ENCODE data around the gene PLXNA1. TPM values are rescaled to one million over a fixed set of nuclear protein-coding genes. Genes with fewer than 3 reads are reported as not detected.

PLXNA1 gene
- total RNA-seq, 2 donors from 2014 or later, result 13.7 to 16.4 TPM

DNA sequence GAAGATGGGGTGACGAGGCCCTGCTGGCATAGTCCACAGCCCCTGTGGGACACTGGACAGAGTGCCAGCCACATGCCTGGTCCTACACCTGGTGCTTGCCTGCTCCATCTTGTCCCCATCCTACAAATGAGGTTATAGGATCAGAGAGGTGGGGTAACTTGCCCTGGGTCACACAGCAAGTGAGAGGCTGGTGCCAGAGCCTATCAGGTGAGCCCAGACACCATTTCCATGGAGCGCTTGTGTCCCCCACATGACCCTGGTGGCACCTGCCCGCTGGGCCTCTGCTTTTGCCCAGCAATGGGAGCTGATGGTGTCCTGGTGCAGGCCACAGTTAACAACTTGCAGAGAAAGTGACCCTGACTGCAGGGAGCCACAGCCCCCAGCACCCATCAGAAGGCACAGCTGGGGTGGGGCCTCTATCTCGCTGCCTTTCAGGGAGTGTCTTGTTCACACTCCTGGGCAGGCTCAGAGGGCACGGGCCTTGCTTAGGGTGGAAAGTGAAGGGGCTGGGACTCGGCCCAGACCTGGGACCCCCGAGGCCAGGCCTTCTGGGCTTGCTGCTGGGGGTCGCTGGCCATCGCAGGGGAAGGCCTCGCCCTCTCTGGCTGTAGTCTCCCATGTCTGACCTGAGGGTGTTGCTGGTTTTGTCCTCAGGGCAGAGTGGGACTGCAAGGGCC is 7.2 kb downstream of the PLXNA1 start:
- no peaks in the 10 kb centered on the region for H3K27me3 Mint-ChIP-seq
- no peaks in the 10 kb centered on the region for H3K9me3 ChIP-seq (ENCODE audit: control insufficient read depth, low read length, poor library complexity, severe bottlenecking)
- peaks cover 25% of the 10 kb centered on the region for H3K4me1 Mint-ChIP-seq
- no peak for DNase-seq
- no peak overlapping the region for H3K4me3 Mint-ChIP-seq
- ATAC-seq, result no peak
- no peak overlapping the region for H3K27ac Mint-ChIP-seq
- H3K36me3 Mint-ChIP-seq (ENCODE audit: low read depth), result peaks cover 4% of the 10 kb centered on the region

DNA sequence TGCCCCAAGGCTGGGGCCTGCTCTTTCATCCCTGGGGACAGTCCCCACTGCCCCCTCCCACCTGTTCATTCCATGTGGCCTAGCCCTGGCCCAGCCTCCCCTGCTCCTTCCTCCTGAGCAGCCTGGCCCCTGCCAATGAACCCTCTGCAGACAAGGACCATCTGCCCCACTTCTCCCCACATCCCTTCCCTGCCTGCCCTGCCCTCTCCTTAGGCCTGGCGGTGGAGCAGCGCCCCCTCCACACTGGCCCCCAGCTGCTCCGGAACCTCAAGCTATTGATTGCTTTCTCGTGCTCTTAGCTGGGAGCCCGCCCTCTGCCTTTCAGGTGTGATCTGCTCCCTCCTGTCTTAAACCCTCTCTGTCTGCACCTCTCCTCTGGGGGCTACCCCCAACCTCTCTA is 8.0 kb downstream of the PLXNA1 start:
- peaks cover 22% of the 10 kb centered on the region for H3K4me1 Mint-ChIP-seq
- DNase-seq, result no peak
- no peaks in the 10 kb centered on the region for H3K27me3 Mint-ChIP-seq
- no peak overlapping the region for H3K4me3 Mint-ChIP-seq
- no peaks in the 10 kb centered on the region for H3K9me3 ChIP-seq (ENCODE audit: control insufficient read depth, low read length, poor library complexity, severe bottlenecking)
- ATAC-seq, result no peak
- H3K27ac Mint-ChIP-seq, result no peak overlapping the region
- H3K36me3 Mint-ChIP-seq (ENCODE audit: low read depth), result peaks cover 4% of the 10 kb centered on the region

DNA sequence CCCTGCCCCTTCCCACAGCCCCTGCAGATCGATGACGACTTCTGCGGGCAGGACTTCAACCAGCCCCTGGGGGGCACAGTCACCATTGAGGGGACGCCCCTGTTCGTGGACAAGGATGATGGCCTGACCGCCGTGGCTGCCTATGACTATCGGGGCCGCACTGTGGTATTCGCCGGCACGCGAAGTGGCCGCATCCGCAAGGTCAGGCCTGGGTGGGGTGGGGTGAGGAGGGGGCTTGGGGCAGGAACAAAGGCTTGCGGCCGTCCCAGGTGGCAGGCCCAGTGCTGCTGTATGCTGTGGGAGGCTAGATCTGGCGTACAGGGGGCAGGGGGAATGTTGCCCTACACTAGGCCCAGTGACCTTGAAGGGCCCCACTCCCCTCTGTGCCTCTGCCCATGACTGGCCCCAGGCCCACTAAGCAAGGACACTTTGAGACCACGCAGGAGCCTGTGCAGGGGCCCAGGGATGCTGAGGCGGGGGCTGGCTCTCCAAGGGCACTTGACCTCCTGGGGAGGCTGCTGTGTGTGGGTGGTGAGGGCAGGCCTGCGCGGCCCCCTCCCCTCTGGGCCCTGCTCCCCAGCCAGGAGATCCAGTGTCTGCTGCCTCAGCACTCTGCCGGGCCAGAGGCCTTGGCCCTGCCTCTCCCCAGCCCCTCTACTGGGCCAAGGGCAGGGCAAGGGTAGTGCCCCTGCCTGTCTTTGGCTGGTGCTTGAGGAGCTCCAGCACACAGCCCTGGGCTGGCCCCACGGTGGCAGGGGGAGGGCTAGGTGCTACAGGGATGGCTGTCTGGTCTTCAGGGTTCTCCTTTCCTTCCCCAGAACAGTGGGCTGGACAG is 8.7 kb downstream of the PLXNA1 start:
- Mint-ChIP-seq H3K4me3 (no peak overlapping the region), H3K27me3 (no peaks in the 10 kb centered on the region), H3K27ac (no peak overlapping the region), H3K36me3 (ENCODE audit: low read depth) (peaks cover 4% of the 10 kb centered on the region), H3K4me1 (peaks cover 20% of the 10 kb centered on the region)
- no peaks in the 10 kb centered on the region for H3K9me3 ChIP-seq (ENCODE audit: control insufficient read depth, low read length, poor library complexity, severe bottlenecking)
- DNase-seq, result no peak
- ATAC-seq, result no peak

DNA sequence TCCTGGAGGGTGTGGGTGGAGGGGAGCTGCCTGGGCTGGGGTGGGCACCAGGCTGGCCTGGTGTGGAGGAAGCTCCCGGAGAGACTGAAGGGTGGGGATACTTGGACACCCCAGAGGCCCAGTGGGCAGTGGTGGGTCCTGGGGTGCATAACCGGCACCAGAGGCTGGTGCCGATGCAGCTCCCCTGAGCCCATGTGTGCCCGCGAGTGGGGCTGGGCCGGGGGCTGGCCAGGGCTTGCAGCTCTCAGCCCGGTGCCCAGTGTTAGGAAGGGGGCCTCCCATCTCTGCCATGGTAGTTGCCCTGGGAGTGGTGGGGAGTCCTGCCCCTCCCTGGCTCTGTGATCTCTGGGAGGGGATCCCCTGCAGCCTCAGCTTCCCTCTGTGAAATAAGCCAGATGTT is 9.3 kb downstream of the PLXNA1 start:
- no peaks in the 10 kb centered on the region for H3K9me3 ChIP-seq (ENCODE audit: control insufficient read depth, low read length, poor library complexity, severe bottlenecking)
- H3K27ac Mint-ChIP-seq, result no peak overlapping the region
- H3K36me3 Mint-ChIP-seq (ENCODE audit: low read depth), result peaks cover 4% of the 10 kb centered on the region
- ATAC-seq (no peak), DNase-seq (no peak)
- no peaks in the 10 kb centered on the region for H3K27me3 Mint-ChIP-seq
- H3K4me1 Mint-ChIP-seq, result peaks cover 16% of the 10 kb centered on the region
- H3K4me3 Mint-ChIP-seq, result no peak overlapping the region

DNA sequence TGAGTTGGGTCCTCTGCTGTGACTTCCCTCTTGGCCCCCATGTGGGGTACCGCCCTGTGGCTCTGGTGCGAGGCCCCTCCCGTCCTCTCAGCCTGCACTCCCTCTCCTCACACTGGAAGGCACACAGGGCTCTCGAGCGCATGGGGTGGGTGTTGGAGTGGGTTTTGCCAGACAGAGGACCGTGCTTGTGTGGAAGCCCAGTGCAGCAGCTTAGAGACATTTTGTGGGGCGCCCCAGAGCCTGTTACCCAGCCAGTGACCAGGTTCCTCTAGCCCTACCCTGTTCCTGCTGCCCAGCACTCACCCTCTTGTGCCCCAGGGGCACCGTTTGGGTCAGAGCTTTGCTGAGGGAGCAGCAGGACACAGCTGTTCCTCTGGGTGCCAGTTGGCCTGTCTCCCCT is 9.9 kb downstream of the PLXNA1 start:
- H3K4me1 Mint-ChIP-seq, result peaks cover 13% of the 10 kb centered on the region
- no peaks in the 10 kb centered on the region for H3K9me3 ChIP-seq (ENCODE audit: control insufficient read depth, low read length, poor library complexity, severe bottlenecking)
- no peak overlapping the region for H3K27ac Mint-ChIP-seq
- H3K27me3 Mint-ChIP-seq, result no peaks in the 10 kb centered on the region
- H3K4me3 Mint-ChIP-seq, result no peak overlapping the region
- DNase-seq (no peak), ATAC-seq (no peak)
- peaks cover 4% of the 10 kb centered on the region for H3K36me3 Mint-ChIP-seq (ENCODE audit: low read depth)

DNA sequence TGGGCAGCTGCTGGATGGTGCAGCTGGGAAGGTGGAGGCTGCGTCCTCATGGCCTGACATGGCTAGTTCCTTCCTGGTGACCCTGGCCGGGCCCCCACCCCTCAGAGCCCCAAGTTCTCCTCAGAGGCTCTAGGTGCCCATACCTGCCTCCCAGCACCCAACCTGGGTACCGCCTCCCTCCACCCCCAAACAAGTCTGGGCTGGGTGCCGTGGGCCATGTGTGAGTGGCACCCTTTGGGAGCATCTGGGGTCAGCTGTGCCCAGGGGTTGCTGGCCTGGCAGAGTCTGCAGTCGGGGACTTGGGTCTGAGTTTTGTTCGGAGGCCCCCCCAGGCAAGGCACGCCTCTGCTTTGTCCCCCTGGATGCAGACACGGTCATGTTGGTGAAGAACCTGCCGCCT is 10.5 kb downstream of the PLXNA1 start:
- Mint-ChIP-seq H3K36me3 (ENCODE audit: low read depth) (peaks cover 6% of the 10 kb centered on the region), H3K27ac (no peak overlapping the region), H3K27me3 (no peaks in the 10 kb centered on the region), H3K4me1 (peaks cover 14% of the 10 kb centered on the region), H3K4me3 (no peak overlapping the region)
- no peak for DNase-seq
- no peak for ATAC-seq
- H3K9me3 ChIP-seq (ENCODE audit: control insufficient read depth, low read length, poor library complexity, severe bottlenecking), result no peaks in the 10 kb centered on the region

GRCh38 chr3:126994661-126995245 is 11.8 kb downstream of the PLXNA1 start:
- no peaks in the 10 kb centered on the region for H3K9me3 ChIP-seq (ENCODE audit: control insufficient read depth, low read length, poor library complexity, severe bottlenecking)
- ATAC-seq, result no peak
- Mint-ChIP-seq H3K36me3 (ENCODE audit: low read depth) (peaks cover 6% of the 10 kb centered on the region), H3K27me3 (no peaks in the 10 kb centered on the region), H3K4me1 (peaks cover 14% of the 10 kb centered on the region), H3K27ac (no peak overlapping the region), H3K4me3 (no peak overlapping the region)
- no peak for DNase-seq

GRCh38 chr3:126995254-126995780 is 12.4 kb downstream of the PLXNA1 start:
- H3K4me3 Mint-ChIP-seq, result no peak overlapping the region

DNA sequence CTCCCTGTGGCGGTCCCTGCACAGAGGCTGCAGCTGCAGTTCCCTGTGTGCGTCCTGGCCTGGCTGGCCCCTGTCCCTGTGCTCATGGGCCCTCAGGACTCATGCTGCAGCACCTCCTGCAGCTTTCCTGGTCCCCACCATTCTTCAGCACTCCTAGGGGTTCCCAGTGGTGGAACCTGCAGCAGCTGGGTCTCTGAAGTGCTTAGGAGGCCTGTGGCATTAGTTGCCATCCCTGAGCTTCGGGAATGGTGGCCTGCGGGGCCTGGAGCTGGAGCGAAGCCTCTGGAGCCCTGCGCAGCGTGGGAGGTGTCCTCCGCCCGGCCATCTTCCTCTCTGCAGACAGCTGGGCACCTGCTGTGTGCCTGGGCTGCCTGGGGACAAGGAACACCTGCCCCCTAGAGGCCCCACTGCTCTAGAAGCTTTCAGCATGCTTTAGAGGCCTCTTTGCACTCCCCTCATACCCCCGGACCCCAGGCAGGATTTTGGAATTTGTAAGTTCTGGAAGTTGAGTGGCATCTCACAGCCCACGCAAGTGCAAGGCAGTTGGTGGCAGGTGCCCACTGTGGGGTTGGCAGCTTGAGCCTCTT is 13.1 kb downstream of the PLXNA1 start:
- no peak for ATAC-seq
- no peak for DNase-seq
- Mint-ChIP-seq H3K4me1 (peaks cover 12% of the 10 kb centered on the region), H3K4me3 (no peak overlapping the region), H3K27me3 (no peaks in the 10 kb centered on the region), H3K36me3 (ENCODE audit: low read depth) (peaks cover 4% of the 10 kb centered on the region), H3K27ac (no peak overlapping the region)
- H3K9me3 ChIP-seq (ENCODE audit: control insufficient read depth, low read length, poor library complexity, severe bottlenecking), result no peaks in the 10 kb centered on the region

More at GRCh38 chr3:126995254-126995780, 12.4 kb downstream of the PLXNA1 start:
- no peaks in the 10 kb centered on the region for H3K9me3 ChIP-seq (ENCODE audit: control insufficient read depth, low read length, poor library complexity, severe bottlenecking)
- Mint-ChIP-seq H3K27me3 (no peaks in the 10 kb centered on the region), H3K4me1 (peaks cover 14% of the 10 kb centered on the region), H3K27ac (no peak overlapping the region), H3K36me3 (ENCODE audit: low read depth) (peaks cover 6% of the 10 kb centered on the region)
- ATAC-seq (no peak), DNase-seq (no peak)

- no peak overlapping the region for H3K4me3 Mint-ChIP-seq
- H3K27me3 Mint-ChIP-seq, result no peaks in the 10 kb centered on the region
- no peak overlapping the region for H3K27ac Mint-ChIP-seq
- ATAC-seq (no peak), DNase-seq (no peak)
- peaks cover 2% of the 10 kb centered on the region for H3K36me3 Mint-ChIP-seq (ENCODE audit: low read depth)
- H3K9me3 ChIP-seq (ENCODE audit: control insufficient read depth, low read length, poor library complexity, severe bottlenecking), result no peaks in the 10 kb centered on the region
- H3K4me1 Mint-ChIP-seq, result peaks cover 10% of the 10 kb centered on the region
Observed at GRCh38 chr3:126996905-126997304, 14.0 kb downstream of the PLXNA1 start.

GRCh38 chr3:126997455-126998038 is 14.6 kb downstream of the PLXNA1 start:
- H3K27ac Mint-ChIP-seq, result no peak overlapping the region

DNA sequence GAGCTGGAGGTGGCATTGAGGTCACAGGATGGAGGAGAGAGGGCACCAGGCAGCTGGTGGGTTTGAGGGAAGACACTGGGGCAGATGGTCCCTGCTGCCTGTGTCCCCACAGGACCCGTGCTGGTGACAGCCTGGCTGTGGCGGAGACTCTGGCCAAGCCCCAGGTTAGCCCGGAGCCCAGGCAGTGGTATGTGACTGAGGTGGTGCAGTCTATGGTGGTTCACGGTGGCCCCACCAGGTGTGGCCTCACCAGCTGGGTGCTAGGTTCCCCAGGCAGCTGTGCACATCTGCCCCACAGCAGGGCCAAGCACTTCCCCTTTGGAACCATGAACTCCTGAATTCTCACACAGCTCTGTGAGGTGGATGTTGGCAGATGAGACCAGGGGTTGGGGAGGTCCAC is 15.4 kb downstream of the PLXNA1 start:
- Mint-ChIP-seq H3K4me1 (peaks cover 10% of the 10 kb centered on the region), H3K27ac (no peak overlapping the region), H3K27me3 (no peaks in the 10 kb centered on the region), H3K4me3 (no peak overlapping the region), H3K36me3 (ENCODE audit: low read depth) (peaks cover 2% of the 10 kb centered on the region)
- DNase-seq (no peak), ATAC-seq (no peak)
- H3K9me3 ChIP-seq (ENCODE audit: control insufficient read depth, low read length, poor library complexity, severe bottlenecking), result no peaks in the 10 kb centered on the region

More at GRCh38 chr3:126997455-126998038, 14.6 kb downstream of the PLXNA1 start:
- DNase-seq, result no peak
- no peak for ATAC-seq
- no peaks in the 10 kb centered on the region for H3K9me3 ChIP-seq (ENCODE audit: control insufficient read depth, low read length, poor library complexity, severe bottlenecking)
- Mint-ChIP-seq H3K4me3 (no peak overlapping the region), H3K27me3 (no peaks in the 10 kb centered on the region), H3K36me3 (ENCODE audit: low read depth) (peaks cover 2% of the 10 kb centered on the region), H3K4me1 (peaks cover 10% of the 10 kb centered on the region)

DNA sequence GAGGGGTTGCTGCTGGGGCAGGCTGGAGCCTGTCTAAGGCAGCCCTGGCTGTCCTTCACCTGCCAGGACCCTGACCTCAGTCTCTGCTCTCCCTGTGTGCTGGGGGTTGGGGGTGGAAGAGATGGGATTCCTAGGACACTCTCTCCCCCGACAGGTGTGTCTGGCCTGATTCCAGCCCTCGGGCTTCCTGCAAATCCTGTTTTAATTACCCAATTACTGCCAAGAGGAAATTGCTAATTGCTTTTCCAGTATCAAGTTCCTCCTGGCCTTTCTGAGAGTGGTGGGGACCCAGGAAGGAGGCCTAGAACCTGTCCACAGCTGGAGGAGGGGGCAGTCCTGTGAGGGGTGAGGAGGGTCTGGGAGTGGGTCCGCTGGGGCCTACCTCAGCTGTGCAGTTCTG is 15.8 kb downstream of the PLXNA1 start:
- no peaks in the 10 kb centered on the region for H3K9me3 ChIP-seq (ENCODE audit: control insufficient read depth, low read length, poor library complexity, severe bottlenecking)
- H3K27me3 Mint-ChIP-seq, result no peaks in the 10 kb centered on the region
- no peak for DNase-seq
- no peak for ATAC-seq
- no peak overlapping the region for H3K27ac Mint-ChIP-seq
- peaks cover 2% of the 10 kb centered on the region for H3K36me3 Mint-ChIP-seq (ENCODE audit: low read depth)
- H3K4me1 Mint-ChIP-seq, result peaks cover 9% of the 10 kb centered on the region
- no peak overlapping the region for H3K4me3 Mint-ChIP-seq
